RPMI8226 (cell line): Measurements from ENCODE around the gene NFATC2.
"Not testable (repeated sequence)": the region's sequence is repeated elsewhere in the genome, so short reads cannot be mapped to it uniquely, and the experiment has no call there.

ENCODE experiments used
- DNase-seq: peaks from one replicate; pipeline ENCODE4 v3.0.0-alpha.2; 2015

NFATC2 gene

DNA sequence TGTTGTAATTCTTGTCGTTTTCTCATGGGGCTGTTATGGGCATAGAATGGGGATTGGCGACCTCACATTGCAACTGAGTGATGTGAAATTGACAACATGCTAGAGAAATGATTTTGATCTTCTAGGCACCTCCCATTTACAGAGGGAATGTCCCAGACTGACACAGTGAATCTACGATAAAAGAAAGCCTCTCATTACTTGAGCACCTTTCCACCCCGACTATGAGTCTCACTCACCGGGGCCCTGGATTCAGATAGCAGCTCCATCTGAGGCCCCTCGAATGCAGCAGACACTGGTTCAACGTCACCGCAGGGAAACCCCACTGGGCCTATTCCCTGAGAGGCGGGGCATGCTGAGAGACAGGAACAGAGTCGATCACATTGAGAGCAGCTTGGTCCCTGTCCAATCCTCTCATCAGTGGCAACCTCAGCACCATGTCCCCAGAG is 49.1 kb downstream of the NFATC2 start:
- DNase-seq, result no peak

DNA sequence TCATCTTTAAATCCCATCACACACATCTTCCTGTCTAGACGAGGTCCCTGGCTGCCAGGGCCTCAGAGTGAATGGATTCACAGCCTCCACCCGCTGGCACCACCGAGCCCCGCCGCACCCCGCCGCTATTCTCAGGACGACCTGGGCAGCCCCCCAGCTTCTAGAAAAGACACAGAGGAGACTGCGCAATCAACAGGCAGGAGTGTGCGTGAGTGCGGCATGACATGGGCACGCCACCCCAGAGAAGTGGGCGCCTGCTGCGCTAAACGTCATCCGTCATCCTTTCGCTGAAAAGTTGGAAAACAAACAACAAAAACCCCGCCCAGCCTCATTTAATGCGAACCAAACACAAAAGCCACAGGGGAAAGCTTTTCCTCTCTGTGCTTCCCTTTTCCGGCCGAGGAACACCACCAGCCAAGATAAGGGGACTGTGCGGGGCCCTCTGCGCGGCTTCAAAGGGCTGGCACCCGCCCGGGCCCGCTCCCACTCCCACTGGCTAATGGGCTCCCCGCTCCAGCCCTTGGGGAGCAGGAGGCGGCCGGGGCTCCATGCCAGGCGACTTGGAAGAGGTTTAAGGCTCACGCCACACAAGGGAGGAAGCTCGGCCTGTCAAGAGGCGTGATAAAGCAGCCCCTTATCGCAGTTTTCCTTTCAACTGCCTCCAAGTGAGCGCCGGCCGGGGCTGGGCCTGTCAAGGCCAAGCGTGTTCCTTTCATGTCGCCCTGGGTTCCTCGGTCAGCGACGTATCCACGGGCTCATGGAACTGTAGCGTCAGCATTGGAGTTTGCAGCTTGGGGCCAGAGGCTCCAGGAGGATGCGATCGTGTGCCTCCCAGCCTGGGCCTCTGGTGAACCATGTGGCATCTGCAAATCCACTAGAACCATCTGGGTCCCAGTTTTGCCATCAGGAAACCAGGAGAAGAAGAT is 50.1 kb downstream of the NFATC2 start:
- no peak for DNase-seq

DNA sequence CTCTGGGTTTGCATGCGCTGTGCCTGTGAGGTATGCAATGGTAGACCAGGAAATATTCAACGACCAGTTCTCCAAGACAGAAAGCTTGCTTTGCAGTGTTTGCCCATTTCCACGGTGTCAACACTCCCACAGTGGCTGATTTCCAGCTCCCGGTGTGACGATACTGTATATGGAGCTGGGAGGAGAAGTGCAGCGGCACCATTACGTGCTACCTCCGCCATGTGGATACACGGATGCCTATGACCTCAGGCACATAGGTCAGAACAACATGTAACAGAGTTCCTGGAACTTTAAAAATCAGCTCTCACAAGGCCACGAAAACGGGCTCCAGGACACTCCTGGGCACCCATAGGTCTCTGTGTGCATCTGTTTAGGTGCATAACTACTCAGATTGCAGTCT is 51.1 kb downstream of the NFATC2 start:
- DNase-seq, result no peak

DNA sequence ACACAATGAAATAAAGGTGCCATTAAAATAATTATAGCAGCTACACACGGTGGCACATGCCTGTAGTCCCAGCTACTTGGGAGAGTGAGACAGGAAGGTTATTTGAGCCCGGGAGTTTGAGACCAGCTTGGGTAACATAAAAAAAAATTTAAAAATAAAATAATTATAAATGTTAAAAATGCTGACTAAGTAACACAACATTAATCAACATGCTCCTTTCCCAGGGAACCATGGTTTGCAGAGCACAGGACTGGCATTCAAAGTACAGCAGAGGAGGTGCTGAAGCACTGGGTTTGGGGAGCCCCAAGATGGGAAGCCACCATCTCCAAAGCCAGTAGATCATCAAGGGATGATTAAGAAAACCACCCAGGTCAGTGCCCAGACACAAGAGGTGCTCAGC is 51.9 kb downstream of the NFATC2 start:
- no peak for DNase-seq

DNA sequence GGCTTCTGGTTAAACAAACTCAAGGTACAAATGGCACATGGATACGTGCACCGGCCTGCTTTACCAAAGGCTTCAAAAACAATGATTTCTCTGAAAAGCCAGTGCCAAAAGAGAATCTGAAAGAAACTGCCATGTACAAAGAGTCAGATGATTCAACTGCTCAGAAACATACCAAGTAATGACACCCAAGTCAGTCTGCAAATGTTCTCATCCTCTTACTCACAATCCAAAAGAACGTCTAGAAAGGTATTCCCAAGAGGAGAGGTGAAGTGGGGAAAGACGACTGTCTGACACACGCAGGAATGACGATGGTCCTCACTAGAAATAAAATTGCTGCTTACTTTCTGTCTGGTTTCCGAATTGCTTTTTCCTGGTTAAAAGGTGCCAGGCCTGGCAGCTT is 52.9 kb downstream of the NFATC2 start:
- no peak for DNase-seq

DNA sequence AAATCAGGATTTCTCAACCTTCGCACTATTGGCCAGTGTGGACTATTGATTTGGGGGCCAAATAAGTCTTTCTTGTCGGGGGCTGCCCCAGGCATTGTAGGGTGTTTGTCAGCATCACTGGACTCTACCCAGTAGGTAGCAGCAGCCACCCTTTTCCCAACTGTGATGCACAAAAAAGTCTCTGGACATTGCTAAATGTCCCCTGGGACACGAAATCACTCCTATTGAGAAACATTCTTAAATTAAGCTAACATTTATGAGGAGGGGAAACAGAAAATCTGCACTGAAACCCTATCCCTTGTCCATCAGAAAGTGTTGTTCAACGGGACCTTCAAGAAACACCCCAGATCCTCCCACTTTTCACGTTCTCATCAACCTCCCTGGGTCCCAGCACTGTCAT is 54.2 kb downstream of the NFATC2 start:
- no peak for DNase-seq

DNA sequence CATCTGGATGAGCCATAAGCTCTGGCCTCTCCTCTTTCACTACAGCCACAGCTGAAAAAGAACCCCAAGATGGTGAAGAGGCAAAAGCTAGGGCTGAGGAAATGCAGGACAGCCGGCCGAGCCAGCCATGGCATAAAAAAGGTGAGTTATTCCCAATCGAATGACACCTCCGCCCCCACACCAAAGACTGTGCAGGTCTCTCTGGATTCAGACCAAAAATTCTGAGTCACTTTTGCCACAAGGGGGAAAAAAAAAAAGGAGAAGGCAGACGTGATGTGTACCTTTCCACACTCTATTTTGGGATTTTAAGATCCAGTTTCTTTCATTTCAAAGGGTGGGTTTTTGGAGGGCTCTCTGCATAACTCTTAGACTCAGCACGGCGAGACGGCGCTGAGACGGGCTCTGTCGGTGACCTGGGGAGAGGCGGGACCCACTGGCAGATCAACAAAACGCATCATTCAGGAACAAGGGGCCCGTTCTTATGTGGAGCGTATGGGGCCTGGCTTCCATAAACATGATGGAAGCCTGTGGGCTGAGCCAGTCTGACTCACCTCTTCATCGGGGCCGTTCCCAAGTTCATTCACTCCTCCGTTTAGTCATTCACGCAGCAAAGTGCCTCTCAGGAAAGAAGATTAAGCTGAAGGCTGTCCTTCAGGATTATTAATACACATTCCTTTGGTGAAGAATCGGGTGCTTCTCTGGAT is 54.8 kb downstream of the NFATC2 start:
- no peak for DNase-seq

DNA sequence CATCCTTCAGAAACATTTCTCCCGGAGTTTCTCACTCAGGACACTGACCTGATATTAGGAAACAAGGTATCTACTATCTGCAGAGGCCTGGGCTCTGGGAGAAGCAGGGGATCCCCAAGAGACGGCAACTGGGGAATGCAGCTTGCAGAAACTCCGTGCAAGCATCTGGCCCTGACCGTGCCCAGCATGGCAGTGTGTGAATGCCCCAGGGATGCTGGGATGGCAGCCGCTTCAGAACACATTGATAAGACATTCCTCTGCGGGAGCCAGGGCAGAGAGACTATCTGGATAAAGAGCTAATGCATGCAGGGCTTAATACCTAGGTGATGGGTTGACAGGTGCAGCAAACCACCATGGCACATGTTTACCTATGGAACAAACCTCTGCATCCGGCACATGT is 55.4 kb downstream of the NFATC2 start:
- DNase-seq, result no peak

DNA sequence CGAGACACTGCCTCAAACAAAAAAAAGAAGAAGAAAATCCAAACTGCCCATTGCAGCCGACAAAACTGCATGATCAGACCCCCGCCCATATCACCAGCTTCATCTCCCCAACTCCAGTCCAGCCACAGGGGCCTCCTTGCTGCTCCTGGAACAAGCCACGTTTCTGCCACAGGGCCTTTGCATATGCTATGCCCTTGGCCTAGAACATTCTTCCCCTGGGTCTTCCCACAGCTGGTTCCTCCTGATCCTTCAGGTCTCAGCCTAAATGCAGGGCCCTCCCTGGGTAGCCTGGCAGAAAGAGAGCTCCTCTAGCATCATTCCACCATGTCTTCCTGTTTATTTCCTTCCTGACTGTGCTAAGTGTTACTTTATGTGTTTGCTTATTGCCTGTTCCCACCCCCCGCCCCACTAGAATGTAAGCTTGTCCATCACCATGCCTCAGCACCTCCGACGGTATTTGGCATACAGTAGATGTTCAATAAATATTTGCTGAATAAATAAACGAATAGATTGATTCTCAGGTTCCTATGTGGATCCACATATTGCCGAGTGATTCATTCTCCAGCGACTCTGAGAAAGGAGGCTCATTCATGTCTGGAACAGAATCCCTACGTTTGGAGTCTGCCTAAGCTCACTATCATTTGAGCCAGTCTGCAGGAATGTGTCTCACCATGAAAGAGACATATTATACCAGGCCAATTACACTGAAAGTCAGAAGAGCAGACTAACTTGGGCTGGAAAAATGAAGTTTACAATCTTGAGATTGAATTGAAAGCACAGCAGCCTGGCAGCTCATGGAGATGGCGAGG is 56.1 kb downstream of the NFATC2 start:
- no peak for DNase-seq

DNA sequence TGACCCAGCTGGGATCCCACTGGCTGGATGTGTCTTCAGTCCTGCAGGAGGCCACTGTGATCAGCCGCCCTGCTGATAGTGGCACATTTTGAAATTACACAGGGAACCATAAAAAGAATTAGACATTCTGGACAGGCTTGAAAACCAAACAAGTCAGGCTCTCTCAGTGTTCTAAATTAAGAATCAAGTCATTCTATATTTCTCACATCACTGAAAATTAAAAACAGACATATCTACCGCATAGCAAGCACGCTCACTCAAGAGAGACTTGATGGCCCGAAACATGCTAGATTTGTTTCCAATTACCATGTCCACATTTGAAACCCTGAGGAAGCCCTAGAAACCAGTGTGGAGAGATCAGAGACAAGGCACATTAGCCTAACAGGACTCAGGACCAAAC is 57.7 kb downstream of the NFATC2 start:
- no peak for DNase-seq

DNA sequence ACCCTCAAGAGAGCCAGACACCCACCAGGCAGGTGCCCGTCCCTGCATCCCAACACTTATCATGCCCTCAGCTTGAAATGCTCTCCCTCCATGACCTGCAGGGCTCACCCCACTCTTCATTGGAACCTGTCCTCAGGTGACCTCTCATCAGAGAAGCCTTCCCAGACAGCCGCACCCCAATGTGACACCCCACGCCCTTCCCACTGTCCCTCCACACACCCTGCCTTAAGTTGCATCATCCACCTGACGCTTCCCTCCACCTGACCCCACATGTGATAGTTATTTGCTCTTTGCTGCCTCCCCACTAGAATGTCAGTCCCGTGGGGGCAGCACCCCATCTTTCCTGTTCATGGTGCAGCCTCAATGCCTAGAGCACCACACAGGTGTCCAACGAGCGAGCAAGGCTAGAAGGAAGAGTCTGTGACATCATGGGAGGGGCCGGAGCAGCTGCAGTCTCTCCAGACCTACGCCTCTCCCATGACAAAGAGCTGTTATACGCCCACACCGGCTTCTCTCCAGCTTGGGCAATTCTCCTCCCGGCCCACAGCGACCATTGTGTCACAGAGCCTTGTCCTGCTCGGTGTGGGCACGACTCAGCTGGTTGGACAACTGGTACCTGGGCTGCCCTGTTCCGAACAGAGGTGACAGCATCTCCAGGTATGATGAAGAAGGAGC is 58.2 kb downstream of the NFATC2 start:
- no peak for DNase-seq

DNA sequence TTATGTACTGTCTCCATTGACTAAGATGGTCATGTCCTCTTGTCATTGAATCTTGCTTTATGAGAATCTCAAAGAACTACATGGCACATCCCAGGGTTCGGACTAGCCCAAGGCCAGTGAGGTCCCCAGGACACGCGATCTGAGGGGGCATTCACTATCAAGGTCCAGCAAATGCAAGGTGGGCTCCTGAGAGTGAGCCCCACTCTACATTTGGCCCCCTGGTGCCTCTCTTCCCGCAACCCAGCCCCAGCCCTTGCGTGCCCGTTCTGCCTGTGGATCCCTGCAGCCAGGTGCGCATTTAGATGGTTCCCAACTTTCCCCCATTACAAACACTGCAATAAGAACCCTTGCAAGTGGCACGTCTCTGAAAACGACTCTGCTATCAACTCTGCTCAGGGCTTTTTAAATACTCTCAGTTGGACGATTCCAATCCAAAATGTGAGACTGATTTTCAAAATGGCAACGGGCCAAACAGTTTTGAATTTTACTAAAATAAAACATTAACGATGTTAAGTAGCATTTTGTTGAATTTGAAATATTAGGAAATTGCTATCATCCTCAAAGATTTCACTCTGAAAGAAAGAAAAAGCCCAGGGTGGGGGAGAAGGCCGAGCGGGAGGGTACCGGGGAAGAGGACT is 59.6 kb downstream of the NFATC2 start:
- DNase-seq, result no peak

DNA sequence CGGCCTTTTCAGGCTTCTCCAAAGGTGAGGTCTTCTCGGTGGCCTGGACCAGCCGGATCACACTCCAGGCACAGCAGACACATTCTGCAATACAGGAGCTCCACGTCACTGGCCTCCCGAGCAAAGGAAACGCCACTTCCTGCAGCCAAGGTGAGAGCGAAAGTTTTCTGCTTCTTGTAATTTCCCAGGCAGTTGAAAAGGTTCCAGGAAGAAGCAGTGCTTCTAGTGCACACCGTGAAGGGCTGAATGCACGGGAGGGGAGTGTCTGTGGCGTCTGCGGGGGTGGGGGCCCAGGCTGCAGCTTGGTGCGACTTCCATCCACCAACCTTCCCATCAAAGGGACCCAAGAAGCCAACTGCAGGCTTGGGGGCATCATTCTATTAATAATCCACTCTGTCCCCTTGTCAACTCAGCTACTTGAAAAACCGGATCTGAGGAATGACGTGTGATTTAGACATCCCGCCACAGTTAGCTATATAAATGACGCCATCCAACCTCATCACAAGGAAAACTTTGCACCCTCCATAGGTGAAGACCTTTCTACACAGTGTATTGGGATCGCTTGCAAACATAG is 61.1 kb downstream of the NFATC2 start:
- no peak for DNase-seq

DNA sequence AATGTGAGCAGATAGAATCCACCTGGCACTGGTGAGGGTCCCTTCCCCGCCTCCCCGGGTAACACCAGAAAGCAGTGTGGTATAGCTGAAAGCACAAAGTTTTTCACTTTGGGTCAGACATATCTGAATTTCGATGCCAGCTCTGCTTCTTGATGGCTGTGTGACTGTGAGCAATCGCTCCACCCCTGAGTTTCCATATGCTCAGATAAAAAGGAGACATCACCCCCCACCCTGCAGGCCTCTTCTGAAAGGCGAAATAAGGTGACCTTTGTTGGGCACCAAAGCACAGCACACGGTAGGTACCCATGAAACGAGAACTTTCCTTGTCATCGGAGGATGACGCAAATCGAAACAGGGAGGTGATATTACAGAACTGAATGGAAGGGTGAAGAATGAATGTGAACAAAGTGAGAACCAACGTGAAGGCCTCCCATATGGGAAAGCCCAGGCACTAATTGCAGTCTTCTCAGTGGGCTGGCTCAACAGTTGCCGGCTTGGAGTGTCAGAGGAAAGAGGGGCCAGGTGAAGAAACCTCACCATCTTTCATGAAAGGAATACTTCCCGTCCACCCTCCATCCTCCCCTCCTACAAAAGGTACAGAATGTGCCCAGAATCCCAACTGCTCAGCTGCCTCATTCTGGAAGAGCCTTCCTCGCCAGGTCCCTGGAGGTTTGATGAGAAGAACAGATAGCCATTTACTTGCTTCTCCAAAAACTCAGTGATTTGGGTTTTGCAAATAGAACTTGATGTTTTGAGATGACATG is 61.8 kb downstream of the NFATC2 start:
- no peak for DNase-seq

DNA sequence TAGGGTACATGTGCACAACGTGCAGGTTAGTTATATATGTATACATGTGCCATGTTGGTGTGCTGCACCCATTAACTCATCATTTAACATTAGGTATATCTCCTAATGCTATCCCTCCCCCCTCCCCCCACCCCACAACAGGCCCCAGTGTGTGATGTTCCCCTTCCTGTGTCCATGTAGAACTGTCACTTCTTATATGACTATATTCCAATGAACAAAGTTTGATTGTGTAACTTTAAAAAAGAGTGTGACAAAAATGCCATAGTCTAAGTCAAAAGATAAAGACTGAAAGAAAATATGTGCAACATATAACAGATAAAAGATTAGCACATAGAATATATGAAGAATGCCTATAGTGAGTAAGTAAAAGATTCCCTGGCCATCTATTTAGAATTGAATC is 66.4 kb downstream of the NFATC2 start:
- not testable (repeated sequence) for DNase-seq

DNA sequence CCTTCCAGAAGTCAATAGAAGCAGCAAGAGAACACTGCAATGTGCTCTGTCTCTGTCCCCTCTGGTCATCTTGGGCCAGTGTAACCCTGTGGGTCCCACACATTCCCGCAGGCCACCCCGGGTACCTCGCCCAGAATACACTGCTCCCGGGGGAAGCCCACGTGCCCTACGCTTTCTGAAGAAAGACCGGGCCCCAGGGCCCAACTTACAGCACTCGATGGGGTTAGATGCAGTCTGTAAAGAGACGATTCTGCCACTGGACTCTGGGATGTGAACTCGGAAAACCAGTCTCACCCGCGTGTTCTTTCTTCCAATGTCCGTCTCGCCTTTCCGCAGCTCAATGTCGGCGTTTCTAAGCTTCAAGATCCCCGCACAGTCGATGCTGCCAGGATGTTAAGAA is 68.7 kb downstream of the NFATC2 start:
- no peak for DNase-seq

DNA sequence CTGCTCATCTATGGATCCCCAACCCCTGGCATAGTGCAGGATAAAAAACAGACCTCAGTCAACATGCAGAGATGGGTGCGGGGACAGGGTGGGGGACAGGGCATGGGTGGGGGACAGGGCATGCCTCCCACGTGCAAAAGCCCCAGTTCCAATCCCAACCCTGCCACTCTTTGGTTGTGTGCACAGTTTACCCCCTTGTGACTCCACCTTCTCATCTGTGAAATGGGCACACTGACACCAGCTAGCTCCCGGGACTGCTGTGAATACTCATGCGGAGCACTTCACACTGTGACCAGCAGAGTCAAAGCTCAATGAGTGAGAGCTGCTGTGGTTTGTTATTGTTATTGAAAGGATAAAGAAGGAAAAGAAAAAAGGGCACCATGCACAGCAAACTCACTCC is 69.3 kb downstream of the NFATC2 start:
- DNase-seq, result no peak

DNA sequence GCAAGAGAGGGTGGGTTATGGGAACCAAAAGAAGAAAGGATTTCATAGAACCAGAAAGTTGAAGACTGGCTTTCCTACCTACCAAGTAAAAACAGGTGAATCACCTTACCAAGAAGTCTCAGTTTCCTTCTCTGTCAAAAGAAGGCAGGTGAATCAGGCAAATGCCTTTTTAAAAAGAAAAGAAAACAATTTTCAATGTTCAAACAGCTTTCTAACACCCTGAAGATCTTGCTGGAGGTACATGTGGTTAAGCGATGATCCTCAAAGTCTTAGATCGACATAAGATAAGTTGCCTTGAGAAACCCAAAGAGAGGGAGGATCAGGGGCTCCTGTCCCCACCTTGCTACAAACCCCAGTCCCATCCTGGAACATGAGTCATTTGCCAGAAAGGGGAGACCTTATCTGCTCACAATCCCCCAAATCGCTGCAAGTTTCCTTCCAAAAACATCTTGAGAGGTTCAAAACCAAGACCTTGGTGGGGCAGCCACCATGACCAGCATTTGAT is 71.6 kb downstream of the NFATC2 start:
- no peak for DNase-seq

DNA sequence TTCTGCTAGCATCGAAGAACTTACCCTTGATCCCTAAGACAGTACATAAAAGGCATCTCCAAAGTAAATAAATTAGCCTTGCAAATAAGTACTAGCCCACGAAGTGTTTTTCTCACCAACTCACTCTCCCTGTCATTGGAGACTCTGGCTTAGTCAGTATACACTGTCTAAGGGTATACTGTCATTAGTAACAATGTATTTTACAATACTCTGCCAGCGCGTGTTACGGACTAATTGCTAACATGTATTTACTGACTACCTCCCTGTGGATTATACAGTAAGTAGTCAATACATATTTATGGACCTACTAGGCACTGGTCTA is 72.1 kb downstream of the NFATC2 start:
- no peak for DNase-seq

DNA sequence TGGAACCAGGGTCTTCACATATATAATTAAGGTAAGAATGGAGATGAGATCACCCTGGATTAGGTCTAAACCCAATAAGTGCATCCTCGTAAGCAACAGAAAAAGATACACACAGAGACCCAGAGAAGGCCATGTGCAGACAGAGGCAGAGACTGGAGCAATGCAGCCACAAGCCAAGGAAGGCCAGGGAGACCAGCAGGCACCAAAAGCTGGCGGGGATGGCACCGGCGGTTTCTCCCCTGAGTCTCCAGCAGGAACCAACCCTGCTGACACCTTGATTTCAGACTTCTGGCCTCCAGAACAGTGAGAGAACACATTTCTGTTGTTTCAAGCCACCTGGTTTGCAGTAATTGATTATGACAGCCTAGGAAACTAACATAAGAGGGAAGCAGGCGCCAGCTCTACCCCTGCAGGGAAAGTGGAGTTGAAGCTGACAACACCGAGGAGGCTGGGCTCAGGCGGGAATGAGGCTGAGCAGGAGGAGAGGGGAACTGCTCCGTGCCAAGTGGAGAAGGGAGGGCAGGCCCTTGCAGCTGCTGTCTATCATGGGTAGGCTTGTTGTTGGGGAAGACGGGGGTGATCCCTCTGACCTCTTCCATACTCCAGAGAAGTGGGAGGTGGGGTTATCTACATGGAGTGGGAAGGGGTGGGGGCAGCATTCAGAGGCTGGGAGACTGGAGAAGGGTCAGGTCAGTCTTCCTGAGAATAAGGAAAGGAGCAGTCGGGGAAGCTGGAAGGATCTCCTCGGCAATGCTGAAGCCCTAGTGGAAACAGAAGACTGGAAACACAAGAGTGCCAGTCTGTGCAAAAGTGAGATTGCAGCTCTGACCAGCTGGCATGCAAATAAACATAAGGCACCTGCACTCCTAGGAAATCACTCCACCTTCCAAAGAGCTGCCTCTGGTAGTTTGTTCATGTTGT is 72.7 kb downstream of the NFATC2 start:
- peak; percentile 5 for DNase-seq
